OCI-LY1 (cell line): ENCODE data around the gene CCL27.

ENCODE experiments used
- H2AFZ ChIP-seq: fragments of 200-600 bp; sonication (generic), shearing (Covaris generic); 2 replicates; pipeline ENCODE4 v1.6.0; 2014; ENCODE audit warnings: antibody characterized with exemption, mild to moderate bottlenecking, low read length
- H3F3A ChIP-seq: fragments of 200-600 bp; sonication (generic), shearing (Covaris generic); 2 replicates; pipeline ENCODE4 v1.6.0; 2014; ENCODE audit warnings: mild to moderate bottlenecking, antibody characterized with exemption, low read length, moderate library complexity; ENCODE audit not compliant: insufficient read depth
- H3K27ac ChIP-seq: fragments of 200-600 bp; sonication (generic); 2 replicates; pipeline ENCODE4 v1.5.1; 2014; ENCODE audit warnings: low read length, mixed run types, mild to moderate bottlenecking, low read depth; ENCODE audit not compliant: poor library complexity, severe bottlenecking
- H3K27me3 ChIP-seq: fragments of 200-600 bp; sonication (generic); 2 replicates; pipeline ENCODE4 v1.6.0; 2014; ENCODE audit warnings: antibody characterized with exemption, mild to moderate bottlenecking, low read length, moderate library complexity; ENCODE audit not compliant: insufficient read depth
- H3K36me3 ChIP-seq: fragments of 200-600 bp; sonication (generic); 2 replicates; pipeline ENCODE4 v1.6.1; 2014; ENCODE audit warnings: mild to moderate bottlenecking, antibody characterized with exemption, low read length, moderate library complexity, mixed read lengths; ENCODE audit not compliant: insufficient read depth
- H3K4me1 ChIP-seq: fragments of 200-600 bp; sonication (generic); 2 replicates; pipeline ENCODE4 v1.5.1; 2014; ENCODE audit warnings: mild to moderate bottlenecking, low read length, moderate library complexity; ENCODE audit not compliant: insufficient read depth, severe bottlenecking
- H3K4me2 ChIP-seq: fragments of 200-600 bp; sonication (generic), shearing (Covaris generic); 2 replicates; pipeline ENCODE4 v1.6.1; 2014; ENCODE audit warnings: low read length
- H3K4me3 ChIP-seq: fragments of 200-600 bp; sonication (generic); 2 replicates; pipeline ENCODE4 v1.5.1; 2014; ENCODE audit warnings: low read length, low read depth, mild to moderate bottlenecking, mixed read lengths; ENCODE audit not compliant: poor library complexity, severe bottlenecking
- H3K79me2 ChIP-seq: fragments of 200-600 bp; shearing (Covaris generic); 2 replicates; pipeline ENCODE4 v1.6.1; 2016; ENCODE audit warnings: mixed run types, low read length, mixed read lengths; ENCODE audit not compliant: insufficient read depth
- H3K9ac ChIP-seq: fragments of 200-600 bp; sonication (generic), shearing (Covaris generic); 2 replicates; pipeline ENCODE4 v1.6.1; 2014; ENCODE audit warnings: mild to moderate bottlenecking, low read length, mixed read lengths
- H3K9me2 ChIP-seq: fragments of 200-600 bp; sonication (generic), shearing (Covaris generic); 2 replicates; pipeline ENCODE4 v1.6.1; 2014; ENCODE audit warnings: low read depth, mild to moderate bottlenecking, low read length, mixed read lengths
- H3K9me3 ChIP-seq: fragments of 200-600 bp; shearing (Covaris generic); 2 replicates; pipeline ENCODE4 v1.6.1; 2014; ENCODE audit warnings: low read length, mixed read lengths
- H4K20me1 ChIP-seq: fragments of 200-600 bp; sonication (generic), shearing (Covaris generic); 2 replicates; pipeline ENCODE4 v1.6.0; 2016; ENCODE audit warnings: mild to moderate bottlenecking, low read length; ENCODE audit not compliant: insufficient read depth
- EZH2 ChIP-seq: fragments of 200-600 bp; sonication (generic), shearing (Covaris generic); IDR thresholded peaks from 2 replicates; pipeline ENCODE4 v1.8.0; 2017; ENCODE audit warnings: borderline replicate concordance, mixed run types, mild to moderate bottlenecking, antibody characterized with exemption, low read length, moderate library complexity, mixed read lengths
- TF ChIP-seq, protein P1 (sequence below): fragments of 200-600 bp; sonication (generic), shearing (Covaris generic); IDR thresholded peaks from 2 replicates; pipeline ENCODE4 v1.5.1; 2017; ENCODE audit warnings: mild to moderate bottlenecking, antibody characterized with exemption, low read length, moderate library complexity, mixed read lengths

The CCL27 gene

DNA sequence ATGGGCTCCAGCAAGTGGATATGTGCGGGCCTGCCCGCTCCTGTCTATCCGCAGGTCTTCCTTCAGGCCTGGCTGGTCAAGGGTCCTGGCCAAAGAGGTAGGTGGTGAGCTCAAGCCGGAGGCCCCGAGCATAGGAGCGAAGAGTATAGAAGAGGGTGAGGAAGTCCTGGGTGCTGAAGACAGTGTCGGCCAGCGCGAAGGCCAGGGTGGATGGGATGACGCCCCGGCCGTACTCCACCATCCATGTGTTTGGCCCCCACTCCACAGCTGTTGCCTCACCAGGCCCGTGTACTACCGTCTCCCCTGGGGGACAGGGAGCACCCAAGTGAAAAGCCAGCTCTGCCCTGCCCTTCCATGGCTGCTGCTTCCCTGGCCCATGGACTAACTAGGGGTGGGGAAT lies 26.9 kb downstream of the CCL27 start:
- TF ChIP-seq, protein P1, sequence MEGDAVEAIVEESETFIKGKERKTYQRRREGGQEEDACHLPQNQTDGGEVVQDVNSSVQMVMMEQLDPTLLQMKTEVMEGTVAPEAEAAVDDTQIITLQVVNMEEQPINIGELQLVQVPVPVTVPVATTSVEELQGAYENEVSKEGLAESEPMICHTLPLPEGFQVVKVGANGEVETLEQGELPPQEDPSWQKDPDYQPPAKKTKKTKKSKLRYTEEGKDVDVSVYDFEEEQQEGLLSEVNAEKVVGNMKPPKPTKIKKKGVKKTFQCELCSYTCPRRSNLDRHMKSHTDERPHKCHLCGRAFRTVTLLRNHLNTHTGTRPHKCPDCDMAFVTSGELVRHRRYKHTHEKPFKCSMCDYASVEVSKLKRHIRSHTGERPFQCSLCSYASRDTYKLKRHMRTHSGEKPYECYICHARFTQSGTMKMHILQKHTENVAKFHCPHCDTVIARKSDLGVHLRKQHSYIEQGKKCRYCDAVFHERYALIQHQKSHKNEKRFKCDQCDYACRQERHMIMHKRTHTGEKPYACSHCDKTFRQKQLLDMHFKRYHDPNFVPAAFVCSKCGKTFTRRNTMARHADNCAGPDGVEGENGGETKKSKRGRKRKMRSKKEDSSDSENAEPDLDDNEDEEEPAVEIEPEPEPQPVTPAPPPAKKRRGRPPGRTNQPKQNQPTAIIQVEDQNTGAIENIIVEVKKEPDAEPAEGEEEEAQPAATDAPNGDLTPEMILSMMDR: no peak
- TF ChIP-seq EZH2: no peak
- Histone ChIP-seq H3K27ac (no peak overlapping the region), H3K79me2 (peaks cover 13% of the 10 kb centered on the region; the same call in 1 of the 2 replicates), H3K9ac (peak overlapping the region; percentile 16; the same call in 1 of the 2 replicates), H3K4me1 (peaks cover 24% of the 10 kb centered on the region), H3K4me3 (peak overlapping the region; percentile 92), H3K27me3 (peaks cover 4% of the 10 kb centered on the region; the same call in 1 of the 2 replicates), H3K9me2 (no peaks in the 10 kb centered on the region), H3K9me3 (no peaks in the 10 kb centered on the region), H4K20me1 (no peaks in the 10 kb centered on the region), H3K4me2 (peak overlapping the region; percentile 67), H3K36me3 (peaks cover 17% of the 10 kb centered on the region), H2AFZ (no peak overlapping the region), H3F3A (no peaks in the 10 kb centered on the region)

DNA sequence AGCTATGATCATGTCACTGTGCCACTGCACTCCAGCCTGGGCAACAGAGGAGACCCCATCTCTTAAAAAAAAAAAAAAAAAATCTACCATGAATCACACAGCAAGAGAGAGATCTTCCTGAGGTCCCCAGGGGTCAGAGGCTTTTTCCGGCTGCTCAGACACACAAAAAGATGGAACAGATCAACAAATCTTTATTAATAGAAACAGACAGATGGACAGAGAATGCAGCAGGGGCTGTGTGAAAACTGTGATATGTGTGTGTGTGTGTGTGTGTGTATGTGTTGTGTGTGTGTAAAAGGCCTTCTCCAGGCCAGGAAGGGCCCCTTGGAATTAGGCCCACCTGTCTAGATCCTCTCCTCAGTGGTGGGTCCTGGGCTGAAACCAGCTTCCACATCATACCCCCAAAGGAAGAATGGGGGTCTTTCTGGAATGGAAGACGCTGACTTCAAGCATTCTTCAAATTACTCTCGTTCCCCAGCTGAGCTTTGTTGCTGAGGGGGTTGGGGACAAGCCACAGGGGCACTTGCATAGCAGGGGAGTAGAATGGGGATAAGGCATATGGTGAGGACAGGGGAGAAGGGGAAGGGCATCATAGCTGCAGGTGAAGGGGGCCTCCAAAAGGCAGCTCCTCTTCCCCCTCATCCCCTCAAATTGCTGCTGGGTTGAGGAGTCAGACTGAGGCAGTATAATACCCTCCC lies 27.8 kb downstream of the CCL27 start:
- no peak overlapping the region for H3K27ac ChIP-seq
- H3K4me1 ChIP-seq: peaks cover 24% of the 10 kb centered on the region
- no peaks in the 10 kb centered on the region for H4K20me1 ChIP-seq
- no peak overlapping the region for H2AFZ ChIP-seq
- H3K4me2 ChIP-seq: no peak overlapping the region
- H3F3A ChIP-seq: no peaks in the 10 kb centered on the region
- no peak for TF ChIP-seq EZH2
- H3K9me3 ChIP-seq: no peaks in the 10 kb centered on the region
- H3K79me2 ChIP-seq: peaks cover 13% of the 10 kb centered on the region; the same call in 1 of the 2 replicates
- H3K4me3 ChIP-seq: no peak overlapping the region
- H3K27me3 ChIP-seq: peaks cover 5% of the 10 kb centered on the region; the same call in 1 of the 2 replicates
- no peak overlapping the region for H3K9ac ChIP-seq
- peaks cover 17% of the 10 kb centered on the region for H3K36me3 ChIP-seq
- H3K9me2 ChIP-seq: no peaks in the 10 kb centered on the region

GRCh38 chr9:34633851-34634550 lies 28.5 kb downstream of the CCL27 start:
- H3K27me3 ChIP-seq: peaks cover 10% of the 10 kb centered on the region; the same call in 1 of the 2 replicates
- no peaks in the 10 kb centered on the region for H4K20me1 ChIP-seq
- no peaks in the 10 kb centered on the region for H3K9me3 ChIP-seq
- H3K27ac ChIP-seq: no peak overlapping the region
- H3K4me2 ChIP-seq: no peak overlapping the region
- no peaks in the 10 kb centered on the region for H3K9me2 ChIP-seq
- H3K4me3 ChIP-seq: no peak overlapping the region
- no peak overlapping the region for H3K9ac ChIP-seq
- no peaks in the 10 kb centered on the region for H3F3A ChIP-seq
- H3K4me1 ChIP-seq: peaks cover 29% of the 10 kb centered on the region
- peaks cover 17% of the 10 kb centered on the region for H3K36me3 ChIP-seq
- peaks cover 13% of the 10 kb centered on the region; the same call in 1 of the 2 replicates for H3K79me2 ChIP-seq
- no peak overlapping the region for H2AFZ ChIP-seq
- no peak for TF ChIP-seq EZH2
- TF ChIP-seq, protein P1: peak; percentile 92
